Adipocyte (in vitro differentiated cells): Measurements from ENCODE around the gene PPIAL4G.
"Not testable (repeated sequence)": the region's sequence is repeated elsewhere in the genome, so short reads cannot be mapped to it uniquely, and the experiment has no call there.

ENCODE experiments used
- DNase-seq: peaks from one replicate; pipeline ENCODE4 v3.0.0-alpha.2; 2015; ENCODE audit warnings: low read depth
- H3K27me3 ChIP-seq: replicated peaks from 2 replicates; pipeline ENCODE4 v1.7.0; 2013; ENCODE audit warnings: mild to moderate bottlenecking, low read length, moderate library complexity; ENCODE audit not compliant: control insufficient read depth, insufficient read depth
- H3K36me3 ChIP-seq: 2 replicates; pipeline ENCODE4 v1.7.0; 2013; ENCODE audit warnings: low read length, mild to moderate bottlenecking, moderate library complexity; ENCODE audit not compliant: control insufficient read depth, insufficient read depth, severe bottlenecking
- H3K4me1 ChIP-seq: 2 replicates; pipeline ENCODE4 v1.7.0; 2013; ENCODE audit warnings: mild to moderate bottlenecking, low read length, moderate library complexity; ENCODE audit not compliant: control insufficient read depth, insufficient read depth
- H3K4me3 ChIP-seq: 2 replicates; pipeline ENCODE4 v1.7.0; 2013; ENCODE audit warnings: mild to moderate bottlenecking, low read length, moderate library complexity
- H3K9ac ChIP-seq: 2 replicates; pipeline ENCODE4 v1.7.0; 2013; ENCODE audit warnings: mild to moderate bottlenecking, low read length, moderate library complexity
- H3K9me3 ChIP-seq: 2 replicates; pipeline ENCODE4 v1.7.0; 2013; ENCODE audit warnings: mild to moderate bottlenecking, low read length, moderate library complexity; ENCODE audit not compliant: control insufficient read depth

PPIAL4G gene

DNA sequence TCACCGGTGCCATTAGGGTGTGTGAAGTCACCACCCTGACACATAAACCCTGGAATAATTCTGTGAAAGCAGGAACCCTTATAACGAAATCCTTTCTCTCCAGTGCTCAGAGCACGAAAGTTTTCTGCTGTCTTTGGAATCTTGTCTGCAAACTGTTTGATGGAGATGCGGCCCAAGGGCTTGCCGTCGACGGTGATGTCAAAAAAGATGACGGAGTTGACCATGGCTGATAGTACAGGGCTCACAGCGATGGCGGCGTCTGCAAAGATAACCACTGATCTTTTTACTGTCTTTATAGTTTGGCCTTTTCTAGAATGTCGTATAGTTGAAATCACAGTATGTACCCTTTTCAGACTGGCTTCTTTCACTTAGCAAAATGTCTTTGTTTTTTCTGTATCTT, at the start of gene PPIAL4G:
Gene PPIAL4G, minus strand, starts transcription at position 274 of the 400 bp plus-strand sequence. Its CDS starts 50 bp downstream, at position 224.
- not testable (repeated sequence) for H3K4me3 ChIP-seq, H3K27me3 ChIP-seq, H3K9ac ChIP-seq, H3K9me3 ChIP-seq, H3K4me1 ChIP-seq, H3K36me3 ChIP-seq, DNase-seq

DNA sequence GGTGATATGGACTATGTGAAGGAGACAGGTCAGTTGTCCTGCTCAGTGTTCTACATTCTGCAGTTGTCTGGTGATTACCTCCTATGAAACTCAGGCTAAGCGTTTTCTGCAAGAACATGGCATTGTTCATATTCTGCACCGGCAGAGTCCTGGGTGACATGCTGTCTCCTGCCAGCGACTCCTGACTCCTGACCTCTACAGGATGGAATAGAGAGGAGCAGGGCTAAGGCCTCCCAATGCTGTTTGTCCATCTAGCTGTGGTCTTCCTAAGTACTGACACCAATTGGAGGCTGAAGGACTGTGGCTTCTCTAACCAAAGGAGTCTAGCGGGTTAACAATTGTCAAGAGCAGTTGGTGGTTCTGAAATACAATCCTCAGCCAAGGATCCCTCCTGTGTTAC, 49.1 kb upstream of the PPIAL4G start:
- H3K9ac ChIP-seq, H3K4me1 ChIP-seq, DNase-seq, H3K9me3 ChIP-seq, H3K27me3 ChIP-seq, H3K4me3 ChIP-seq: not testable (repeated sequence)
- peaks cover 14% of the 10 kb centered on the region for H3K36me3 ChIP-seq

DNA sequence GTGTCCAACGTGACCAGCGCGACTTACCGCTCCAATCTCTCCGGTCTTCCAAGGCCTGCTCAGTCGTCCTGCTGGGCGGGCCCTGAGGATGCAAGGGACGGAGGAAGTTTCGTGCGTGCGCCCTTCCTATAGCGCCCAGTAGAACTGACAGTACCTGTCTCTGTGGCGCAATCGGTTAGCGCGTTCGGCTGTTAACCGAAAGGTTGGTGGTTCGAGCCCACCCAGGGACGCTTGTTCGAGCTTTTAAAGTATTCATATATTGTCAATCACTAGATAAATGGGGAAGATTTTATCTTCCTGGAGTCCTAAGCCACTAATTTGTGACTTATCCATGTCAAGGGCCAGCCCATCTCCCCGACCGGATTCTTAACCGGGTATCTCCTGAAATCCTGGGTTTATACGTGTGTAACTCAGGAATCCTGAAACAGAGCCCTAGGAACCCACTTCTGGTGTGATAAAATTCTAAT, 46.0 kb upstream of the PPIAL4G start:
- not testable (repeated sequence) for H3K27me3 ChIP-seq, H3K9me3 ChIP-seq, H3K4me1 ChIP-seq, H3K9ac ChIP-seq, H3K36me3 ChIP-seq
- DNase-seq = peak; percentile 31
- H3K4me3 ChIP-seq = peak overlapping the region; percentile 33

DNA sequence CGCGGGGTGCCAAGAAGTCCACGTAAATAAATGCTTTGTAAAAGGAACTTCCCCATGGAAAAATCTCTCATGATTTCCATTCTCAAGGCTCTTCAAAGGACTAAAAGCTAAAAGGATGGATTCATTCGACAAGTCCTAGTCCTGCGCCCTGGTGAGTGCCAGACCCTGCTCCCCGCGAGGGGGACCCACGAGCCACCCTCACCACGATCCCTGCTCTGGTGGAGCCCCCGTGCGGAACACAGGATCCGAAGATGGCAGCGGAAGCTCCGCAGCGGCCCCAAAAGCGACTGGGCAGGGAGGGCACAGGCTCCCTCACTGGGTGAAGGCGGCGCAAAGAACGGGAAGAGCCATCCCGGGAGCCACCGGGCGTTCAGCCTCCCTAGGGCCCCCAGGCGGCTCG, 45.5 kb upstream of the PPIAL4G start:
- H3K9ac ChIP-seq, DNase-seq, H3K36me3 ChIP-seq, H3K4me1 ChIP-seq, H3K9me3 ChIP-seq, H3K27me3 ChIP-seq, H3K4me3 ChIP-seq: not testable (repeated sequence)

DNA sequence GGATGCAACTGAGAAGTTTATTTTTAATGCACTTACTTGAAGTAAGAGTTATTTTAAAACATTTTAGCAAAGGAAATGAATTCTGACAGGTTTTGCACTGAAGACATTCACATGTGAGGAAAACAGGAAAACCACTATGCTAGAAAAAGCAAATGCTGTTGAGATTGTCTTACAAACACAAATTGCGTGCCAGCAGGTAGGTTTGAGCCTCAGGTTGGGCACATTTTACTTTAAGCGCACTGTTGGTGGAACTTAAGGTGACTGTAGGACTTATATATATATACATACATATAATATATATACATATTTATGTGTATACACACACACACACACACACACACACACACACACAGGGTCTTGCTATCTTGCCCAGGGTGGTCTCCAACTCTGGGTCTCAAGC, 43.5 kb upstream of the PPIAL4G start:
- H3K9me3 ChIP-seq, H3K4me1 ChIP-seq, H3K4me3 ChIP-seq, H3K36me3 ChIP-seq, DNase-seq, H3K9ac ChIP-seq, H3K27me3 ChIP-seq: not testable (repeated sequence)

DNA sequence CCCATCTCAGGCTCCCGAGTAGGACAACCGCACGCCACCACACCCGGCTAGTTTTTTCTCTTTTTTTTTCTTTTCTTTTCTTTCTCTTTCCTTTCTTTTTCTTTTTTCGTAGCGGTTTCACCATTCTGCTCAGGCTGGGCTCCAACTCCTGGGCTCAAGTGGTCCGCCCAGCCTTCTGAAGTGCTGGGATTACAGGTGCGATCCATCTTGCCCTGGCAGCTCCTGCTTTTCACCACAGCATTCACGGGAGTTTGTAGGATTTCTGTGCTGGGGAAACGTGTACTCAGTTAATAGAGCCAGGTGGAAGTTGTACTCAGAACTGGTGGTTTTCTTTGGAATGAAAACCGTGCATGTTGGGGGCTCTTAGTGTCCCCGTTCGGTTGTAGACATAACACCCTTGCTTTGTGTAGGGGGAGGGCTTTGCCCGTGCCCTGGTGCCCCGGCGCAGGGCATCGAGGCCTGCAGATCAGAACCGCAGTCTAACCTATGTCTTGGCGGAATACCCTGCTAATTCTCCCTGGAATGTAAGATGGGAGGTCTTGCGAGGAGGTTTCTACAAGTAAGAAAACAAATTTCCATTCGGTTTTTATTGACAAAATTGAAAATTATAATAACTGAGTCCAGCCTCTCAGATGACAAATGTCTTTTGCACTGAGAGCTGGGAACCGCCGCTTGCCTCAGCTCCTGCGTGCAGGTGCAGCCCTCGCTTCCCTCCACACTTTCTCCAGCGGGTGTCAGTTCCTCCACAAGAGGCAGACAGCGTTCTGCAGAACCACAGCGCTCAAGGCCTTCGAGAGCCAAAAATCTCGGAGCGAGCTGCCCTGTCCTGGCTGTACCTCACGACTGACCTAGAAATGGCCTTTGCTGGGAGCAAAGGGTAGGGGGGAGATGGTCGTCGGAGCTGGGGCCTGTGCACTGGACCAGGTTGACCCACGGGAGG, 40.4 kb upstream of the PPIAL4G start:
- not testable (repeated sequence) for H3K4me1 ChIP-seq, H3K9ac ChIP-seq

DNA sequence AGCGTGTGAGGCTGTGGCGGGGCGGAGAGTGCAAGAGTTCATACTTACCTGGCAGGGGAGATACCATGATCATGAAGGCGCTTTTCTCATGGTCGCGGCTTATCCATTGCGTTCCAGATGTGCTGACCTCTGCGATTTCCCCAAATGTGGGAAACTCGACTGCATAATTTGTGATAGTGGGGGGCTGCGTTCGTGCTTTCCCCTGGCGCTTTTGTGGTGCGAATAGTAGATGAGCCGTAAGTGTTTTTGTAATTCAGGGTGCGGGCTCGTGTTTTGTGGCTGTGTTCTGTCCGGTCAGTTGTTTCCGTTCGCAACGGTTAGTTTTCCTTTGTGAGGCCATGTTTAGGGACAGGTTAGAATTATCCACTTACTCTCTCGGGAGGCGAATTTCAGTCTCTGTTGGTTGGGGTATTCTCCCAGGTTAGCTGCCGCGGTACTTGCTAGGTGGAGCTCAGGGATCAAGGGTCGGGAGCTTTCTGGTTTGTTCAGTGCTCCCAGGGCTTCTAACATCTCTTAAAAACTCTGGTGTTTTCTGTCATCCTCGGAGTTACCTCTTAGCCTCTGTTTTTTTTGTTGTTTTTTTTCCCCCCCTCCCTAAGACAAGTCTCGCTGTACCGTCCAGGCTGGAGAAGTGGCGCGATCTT, 39.6 kb upstream of the PPIAL4G start:
- H3K27me3 ChIP-seq, H3K36me3 ChIP-seq, H3K9me3 ChIP-seq, H3K4me1 ChIP-seq: not testable (repeated sequence)
- H3K4me3 ChIP-seq = peak overlapping the region; percentile 74
- DNase-seq = peak; percentile 84
- H3K9ac ChIP-seq = peak overlapping the region; percentile 59

More for the DNA sequence above, 40.4 kb upstream of the PPIAL4G start:
- H3K27me3 ChIP-seq, DNase-seq, H3K9me3 ChIP-seq, H3K4me3 ChIP-seq, H3K36me3 ChIP-seq: not testable (repeated sequence)

DNA sequence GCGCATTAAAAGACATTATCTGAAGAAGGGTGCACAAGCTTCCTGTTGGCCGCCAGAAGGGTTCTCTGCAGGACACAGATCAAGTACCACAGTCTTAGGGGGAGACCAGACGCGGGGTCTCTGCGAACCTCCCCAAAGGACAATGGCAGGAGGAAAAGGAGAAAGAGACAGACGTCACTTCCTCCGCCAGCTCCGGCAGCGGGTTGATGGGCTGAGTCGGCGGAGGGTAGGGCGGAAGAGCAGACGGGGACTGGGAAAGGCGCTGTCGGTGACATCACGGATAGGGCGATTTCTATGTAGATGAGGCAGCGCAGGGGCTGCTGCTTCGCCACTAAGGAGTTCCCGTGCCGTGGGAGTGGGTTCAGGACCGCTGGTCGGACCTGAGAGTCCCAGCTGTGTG, 39.0 kb upstream of the PPIAL4G start:
- not testable (repeated sequence) for H3K9me3 ChIP-seq, H3K27me3 ChIP-seq, H3K9ac ChIP-seq, H3K36me3 ChIP-seq, H3K4me1 ChIP-seq
- peak; percentile 85 for DNase-seq
- H3K4me3 ChIP-seq = peak overlapping the region; percentile 52

DNA sequence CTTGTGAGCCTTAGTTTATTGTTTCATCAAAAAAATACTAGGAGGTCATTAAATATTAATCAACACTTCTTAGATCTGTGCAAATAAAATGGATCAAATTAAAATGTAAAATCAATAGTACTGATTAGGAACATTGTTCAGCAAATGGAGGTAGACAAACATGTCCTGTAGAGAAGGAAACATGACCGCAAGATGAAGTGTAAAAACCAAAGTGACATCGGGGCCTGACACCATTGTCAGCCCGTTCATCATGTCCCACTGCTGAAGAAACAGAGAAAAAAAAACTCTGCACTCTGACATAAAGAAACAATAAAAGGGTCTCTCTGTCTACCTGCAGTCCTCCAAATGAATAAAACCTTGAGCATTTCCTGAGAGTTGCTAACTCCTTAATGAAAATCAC, 31.2 kb upstream of the PPIAL4G start:
- H3K27me3 ChIP-seq, H3K36me3 ChIP-seq, H3K4me3 ChIP-seq, H3K9ac ChIP-seq, H3K4me1 ChIP-seq, DNase-seq, H3K9me3 ChIP-seq: not testable (repeated sequence)

DNA sequence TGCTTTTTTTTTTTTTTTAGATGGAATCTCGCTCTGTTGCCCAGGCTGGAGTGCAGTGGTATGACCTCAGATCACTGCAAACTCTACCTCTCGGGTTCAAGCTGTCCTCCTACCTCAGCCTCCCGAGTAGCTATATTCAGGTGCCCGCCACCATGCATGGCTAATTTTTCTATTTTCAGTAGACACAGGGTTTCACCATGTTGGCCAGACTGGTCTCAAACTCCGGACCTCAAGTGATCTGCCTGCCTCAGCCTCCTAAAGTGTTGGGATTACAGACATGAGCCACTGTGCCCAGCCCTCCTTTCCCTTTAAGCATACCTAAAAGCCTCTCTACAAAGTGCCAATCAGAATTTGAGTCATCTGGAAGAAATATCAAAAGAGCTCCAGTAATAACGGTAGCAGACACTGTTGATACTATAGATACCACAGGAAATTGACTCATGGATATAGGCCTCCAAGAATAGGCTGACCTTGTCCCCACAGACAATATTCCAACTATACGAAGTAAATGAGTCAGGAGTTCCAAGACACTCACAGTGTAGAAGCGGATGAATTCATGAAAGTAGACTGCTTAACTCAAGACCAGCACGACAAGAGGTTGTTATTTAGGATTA, 29.6 kb upstream of the PPIAL4G start:
- not testable (repeated sequence) for H3K27me3 ChIP-seq, H3K4me1 ChIP-seq, H3K4me3 ChIP-seq, H3K36me3 ChIP-seq, H3K9me3 ChIP-seq, H3K9ac ChIP-seq, DNase-seq

DNA sequence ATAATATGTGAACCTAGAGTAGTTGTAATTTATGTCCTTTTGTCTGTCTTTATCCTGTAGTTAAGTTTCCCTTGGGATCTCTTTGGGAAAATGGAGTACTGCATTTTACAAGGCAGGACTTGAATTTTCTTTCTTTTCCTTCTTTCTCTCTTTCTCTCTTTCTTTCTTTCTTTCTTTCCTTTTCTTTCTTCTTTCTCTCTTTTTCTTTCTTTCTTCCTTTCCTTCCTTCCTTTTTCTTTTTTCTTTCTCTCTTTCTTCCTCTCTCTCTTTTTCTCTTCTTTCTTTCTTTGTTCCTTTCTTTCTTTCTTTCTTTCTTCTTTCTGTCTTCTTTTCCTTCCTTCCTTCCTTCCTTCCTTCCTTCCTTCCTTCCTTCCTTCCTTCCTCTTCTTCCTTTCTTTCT, 10.8 kb upstream of the PPIAL4G start:
- H3K27me3 ChIP-seq, H3K9ac ChIP-seq, H3K9me3 ChIP-seq, H3K4me3 ChIP-seq, H3K4me1 ChIP-seq, DNase-seq, H3K36me3 ChIP-seq: not testable (repeated sequence)
